ENCODE results near the gene PGAM5. TPM values are rescaled to one million over a fixed set of nuclear protein-coding genes. Genes with fewer than 3 reads are reported as not detected.

The PGAM5 gene
- total and polyA plus RNA-seq, 2 of the 13 experiments (the other 11 are each of a cell fraction or from before 2014, with no cell fraction given): 18.0 to 77.9 TPM

DNA sequence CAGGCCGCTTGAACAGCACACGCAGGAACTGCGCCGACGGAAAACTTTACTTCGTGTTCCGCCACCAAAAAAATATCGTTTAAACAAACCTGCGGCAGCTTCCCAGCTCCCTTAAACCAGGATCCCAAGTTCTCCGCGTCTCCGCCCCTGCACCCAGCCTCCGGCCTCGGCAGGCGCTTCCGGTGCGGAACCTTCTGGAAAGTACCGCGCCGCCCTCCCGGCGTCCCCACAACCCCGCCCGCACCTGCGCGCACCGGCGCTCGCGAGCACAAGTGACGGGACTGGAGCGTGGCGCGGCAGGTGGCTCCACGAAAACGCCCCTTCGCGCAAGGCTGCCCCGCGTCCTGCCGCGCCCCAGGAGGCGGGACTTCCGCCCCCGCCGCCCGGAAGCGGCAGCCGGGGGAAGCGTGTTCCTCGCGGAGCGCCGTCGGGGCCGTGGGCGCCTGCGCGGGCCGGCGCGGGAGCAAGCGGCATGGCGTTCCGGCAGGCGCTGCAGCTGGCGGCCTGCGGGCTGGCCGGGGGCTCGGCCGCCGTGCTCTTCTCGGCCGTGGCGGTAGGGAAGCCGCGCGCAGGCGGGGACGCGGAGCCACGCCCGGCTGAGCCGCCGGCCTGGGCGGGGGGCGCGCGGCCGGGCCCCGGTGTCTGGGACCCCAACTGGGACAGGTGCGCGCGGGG is at the start of gene PGAM5 (continued):
- TF ChIP-seq, protein P1, sequence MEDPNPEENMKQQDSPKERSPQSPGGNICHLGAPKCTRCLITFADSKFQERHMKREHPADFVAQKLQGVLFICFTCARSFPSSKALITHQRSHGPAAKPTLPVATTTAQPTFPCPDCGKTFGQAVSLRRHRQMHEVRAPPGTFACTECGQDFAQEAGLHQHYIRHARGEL (CRISPR knock-in tag; IDR thresholded peaks at IDR 0.05): no peak
- peak; percentile 93 for TF ChIP-seq ATF7-NPFF (CRISPR knock-in tag; IDR thresholded peaks at IDR 0.05; ENCODE audit: low read depth)
- TF ChIP-seq NFIB (CRISPR knock-in tag; IDR thresholded peaks at IDR 0.05; ENCODE audit: borderline replicate concordance): no peak
- peak; percentile 33; the same call in 1 of the 2 replicates for TF ChIP-seq FOSL2 (CRISPR knock-in tag; IDR thresholded peaks at IDR 0.05)
- TF ChIP-seq, protein P2, sequence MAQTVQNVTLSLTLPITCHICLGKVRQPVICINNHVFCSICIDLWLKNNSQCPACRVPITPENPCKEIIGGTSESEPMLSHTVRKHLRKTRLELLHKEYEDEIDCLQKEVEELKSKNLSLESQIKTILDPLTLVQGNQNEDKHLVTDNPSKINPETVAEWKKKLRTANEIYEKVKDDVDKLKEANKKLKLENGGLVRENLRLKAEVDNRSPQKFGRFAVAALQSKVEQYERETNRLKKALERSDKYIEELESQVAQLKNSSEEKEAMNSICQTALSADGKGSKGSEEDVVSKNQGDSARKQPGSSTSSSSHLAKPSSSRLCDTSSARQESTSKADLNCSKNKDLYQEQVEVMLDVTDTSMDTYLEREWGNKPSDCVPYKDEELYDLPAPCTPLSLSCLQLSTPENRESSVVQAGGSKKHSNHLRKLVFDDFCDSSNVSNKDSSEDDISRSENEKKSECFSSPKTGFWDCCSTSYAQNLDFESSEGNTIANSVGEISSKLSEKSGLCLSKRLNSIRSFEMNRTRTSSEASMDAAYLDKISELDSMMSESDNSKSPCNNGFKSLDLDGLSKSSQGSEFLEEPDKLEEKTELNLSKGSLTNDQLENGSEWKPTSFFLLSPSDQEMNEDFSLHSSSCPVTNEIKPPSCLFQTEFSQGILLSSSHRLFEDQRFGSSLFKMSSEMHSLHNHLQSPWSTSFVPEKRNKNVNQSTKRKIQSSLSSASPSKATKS (CRISPR knock-in tag; IDR thresholded peaks at IDR 0.05): no peak
- peak; percentile 59; the same call in 1 of the 2 replicates for TF ChIP-seq ZFY (CRISPR knock-in tag; IDR thresholded peaks at IDR 0.05)
- TF ChIP-seq, protein P3, sequence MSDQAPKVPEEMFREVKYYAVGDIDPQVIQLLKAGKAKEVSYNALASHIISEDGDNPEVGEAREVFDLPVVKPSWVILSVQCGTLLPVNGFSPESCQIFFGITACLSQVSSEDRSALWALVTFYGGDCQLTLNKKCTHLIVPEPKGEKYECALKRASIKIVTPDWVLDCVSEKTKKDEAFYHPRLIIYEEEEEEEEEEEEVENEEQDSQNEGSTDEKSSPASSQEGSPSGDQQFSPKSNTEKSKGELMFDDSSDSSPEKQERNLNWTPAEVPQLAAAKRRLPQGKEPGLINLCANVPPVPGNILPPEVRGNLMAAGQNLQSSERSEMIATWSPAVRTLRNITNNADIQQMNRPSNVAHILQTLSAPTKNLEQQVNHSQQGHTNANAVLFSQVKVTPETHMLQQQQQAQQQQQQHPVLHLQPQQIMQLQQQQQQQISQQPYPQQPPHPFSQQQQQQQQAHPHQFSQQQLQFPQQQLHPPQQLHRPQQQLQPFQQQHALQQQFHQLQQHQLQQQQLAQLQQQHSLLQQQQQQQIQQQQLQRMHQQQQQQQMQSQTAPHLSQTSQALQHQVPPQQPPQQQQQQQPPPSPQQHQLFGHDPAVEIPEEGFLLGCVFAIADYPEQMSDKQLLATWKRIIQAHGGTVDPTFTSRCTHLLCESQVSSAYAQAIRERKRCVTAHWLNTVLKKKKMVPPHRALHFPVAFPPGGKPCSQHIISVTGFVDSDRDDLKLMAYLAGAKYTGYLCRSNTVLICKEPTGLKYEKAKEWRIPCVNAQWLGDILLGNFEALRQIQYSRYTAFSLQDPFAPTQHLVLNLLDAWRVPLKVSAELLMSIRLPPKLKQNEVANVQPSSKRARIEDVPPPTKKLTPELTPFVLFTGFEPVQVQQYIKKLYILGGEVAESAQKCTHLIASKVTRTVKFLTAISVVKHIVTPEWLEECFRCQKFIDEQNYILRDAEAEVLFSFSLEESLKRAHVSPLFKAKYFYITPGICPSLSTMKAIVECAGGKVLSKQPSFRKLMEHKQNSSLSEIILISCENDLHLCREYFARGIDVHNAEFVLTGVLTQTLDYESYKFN (CRISPR knock-in tag; conservative IDR thresholded peaks at IDR 0.05): no peak; the same call in none of the 2 replicates
- TF ChIP-seq, protein P4, sequence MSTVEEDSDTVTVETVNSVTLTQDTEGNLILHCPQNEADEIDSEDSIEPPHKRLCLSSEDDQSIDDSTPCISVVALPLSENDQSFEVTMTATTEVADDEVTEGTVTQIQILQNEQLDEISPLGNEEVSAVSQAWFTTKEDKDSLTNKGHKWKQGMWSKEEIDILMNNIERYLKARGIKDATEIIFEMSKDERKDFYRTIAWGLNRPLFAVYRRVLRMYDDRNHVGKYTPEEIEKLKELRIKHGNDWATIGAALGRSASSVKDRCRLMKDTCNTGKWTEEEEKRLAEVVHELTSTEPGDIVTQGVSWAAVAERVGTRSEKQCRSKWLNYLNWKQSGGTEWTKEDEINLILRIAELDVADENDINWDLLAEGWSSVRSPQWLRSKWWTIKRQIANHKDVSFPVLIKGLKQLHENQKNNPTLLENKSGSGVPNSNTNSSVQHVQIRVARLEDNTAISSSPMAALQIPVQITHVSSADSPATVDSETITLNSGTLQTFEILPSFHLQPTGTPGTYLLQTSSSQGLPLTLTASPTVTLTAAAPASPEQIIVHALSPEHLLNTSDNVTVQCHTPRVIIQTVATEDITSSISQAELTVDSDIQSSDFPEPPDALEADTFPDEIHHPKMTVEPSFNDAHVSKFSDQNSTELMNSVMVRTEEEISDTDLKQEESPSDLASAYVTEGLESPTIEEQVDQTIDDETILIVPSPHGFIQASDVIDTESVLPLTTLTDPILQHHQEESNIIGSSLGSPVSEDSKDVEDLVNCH (CRISPR knock-in tag; IDR thresholded peaks at IDR 0.05): no peak
- TF ChIP-seq ZNF768 (CRISPR knock-in tag; IDR thresholded peaks at IDR 0.05): no peak; the same call in 1 of the 2 replicates
- TF ChIP-seq PHF8 (CRISPR knock-in tag; IDR thresholded peaks at IDR 0.05): peak; percentile 70
- peak; percentile 79; the same call in 1 of the 2 replicates for TF ChIP-seq ZNF501 (CRISPR knock-in tag; IDR thresholded peaks at IDR 0.05)
- no peak for TF ChIP-seq AHR (CRISPR knock-in tag; IDR thresholded peaks at IDR 0.05)
- TF ChIP-seq SRF (IDR thresholded peaks at IDR 0.05; ENCODE audit: low read depth, low read length): no peak
